ENCODE measurements around the gene SLC25A38. TPM values are rescaled to one million over a fixed set of nuclear protein-coding genes. Genes with fewer than 3 reads are reported as not detected.

SLC25A38 gene
- total and polyA plus RNA-seq, 2 experiments from 2014 or later: 19.8 to 61.9 TPM

- Histone ChIP-seq H3K79me2 (replicated peaks; ENCODE audit: insufficient read depth) (no peaks in the 10 kb centered on the region), H3K27me3 (ENCODE audit: insufficient read depth) (no peaks in the 10 kb centered on the region), H3K27ac (ENCODE audit: low read depth) (no peak overlapping the region), H2AFZ (no peak overlapping the region), H3K4me2 (no peak overlapping the region), H3F3A (replicated peaks; ENCODE audit: low read depth) (no peaks in the 10 kb centered on the region), H4K20me1 (replicated peaks; ENCODE audit: insufficient read depth) (no peaks in the 10 kb centered on the region), H3K9me2 (ENCODE audit: insufficient read depth) (no peaks in the 10 kb centered on the region), H3K4me1 (ENCODE audit: insufficient read depth) (no peaks in the 10 kb centered on the region), H3K4me3 (no peak overlapping the region), H3K36me3 (ENCODE audit: insufficient read depth) (no peaks in the 10 kb centered on the region)
- DNase-seq (ENCODE audit: low spot score) (no peak), ATAC-seq (no peak)
- no peak overlapping the region for H3K4me3 Mint-ChIP-seq
- peaks cover 5% of the 10 kb centered on the region for H3K27me3 Mint-ChIP-seq (ENCODE audit: insufficient read depth, low read depth, poor library complexity)
- H3K27ac Mint-ChIP-seq: no peak overlapping the region
- no peak for TF ChIP-seq ZNF114 (CRISPR knock-in tag; IDR thresholded peaks at IDR 0.05)
- TF ChIP-seq POLR2AphosphoS5 (IDR thresholded peaks at IDR 0.05; ENCODE audit: low read depth): no peak
- no peak for TF ChIP-seq ZNF331 (CRISPR knock-in tag; IDR thresholded peaks at IDR 0.05; ENCODE audit: low read depth)
- no peak for TF ChIP-seq ETS1 (IDR thresholded peaks at IDR 0.05)
- TF ChIP-seq CTCF (conservative IDR thresholded peaks at IDR 0.05; ENCODE audit: low read depth in 2 of 2): no peak
- no peak for TF ChIP-seq REST (IDR thresholded peaks at IDR 0.05; ENCODE audit: unreplicated experiment)
- no peak for TF ChIP-seq JUNB (IDR thresholded peaks at IDR 0.05; ENCODE audit: unreplicated experiment)
- no peak for TF ChIP-seq STAT1 (IDR thresholded peaks at IDR 0.05; ENCODE audit: unreplicated experiment)
- TF ChIP-seq CREB1 (CRISPR knock-in tag; IDR thresholded peaks at IDR 0.05; ENCODE audit: low read depth): no peak
- no peak for TF ChIP-seq ZNF462 (CRISPR knock-in tag; IDR thresholded peaks at IDR 0.05)
- H3K9me3 Mint-ChIP-seq: no peaks in the 10 kb centered on the region
- no peaks in the 10 kb centered on the region for H3K36me3 Mint-ChIP-seq (ENCODE audit: low read depth)
- H3K4me1 Mint-ChIP-seq: no peaks in the 10 kb centered on the region; the same call in 2 of the 3 replicates
Measured at GRCh38 chr3:39426312-39426711, 43.1 kb downstream of the SLC25A38 start.
